HepG2 (cell line): ENCODE measurements around the gene ATRN. TPM values are rescaled to one million over a fixed set of nuclear protein-coding genes. Genes with fewer than 3 reads are reported as not detected.

ENCODE experiments used
- ATAC-seq: fragments of 200-7000 bp; cut with Tn5 transposase; 3 replicates; pipeline ENCODE4 v1.9.1; 2020; ENCODE audit warnings: mild to moderate bottlenecking, moderate library complexity
- BruUV-seq: library from RNA; stranded (reverse); fragments of 400-500 nt; replicated peaks from 2 replicates; lab custom pipeline; 2021; lab: Mats Ljungman, UMichigan
- CTCF ChIA-PET: fragments of 300-600 bp; formaldehyde crosslinking; extraction: SDS; loops from one replicate; lab custom pipeline; 2021; ENCODE audit warnings: low total read pairs, inconsistent platforms, low intra/inter-chr PET ratio; lab: Yijun Ruan, JAX
- POLR2A ChIA-PET: fragments of 350-600 bp; sonication (Branson Sonifier 250); formaldehyde crosslinking; loops from one replicate; lab custom pipeline; 2020; ENCODE audit warnings: antibody characterized with exemption, inconsistent platforms; lab: Yijun Ruan, JAX
- DNase-seq: peaks from one replicate; pipeline ENCODE4 v3.0.0-alpha.2; 2015; ENCODE audit warnings: low spot score
- FAIRE-seq: peaks from 3 replicates; lab custom pipeline; 2011; peaks lifted over from hg19 to GRCh38; lab: Jason Lieb, UNC
- H2AFZ ChIP-seq: one replicate; pipeline ENCODE4 v1.6.1; 2011; ENCODE audit warnings: low read length, inconsistent platforms
- H3K27ac ChIP-seq: fragments of 300-600 bp; 3 replicates; pipeline ENCODE4 v1.8.0; 2011; ENCODE audit warnings: mixed run types, mild to moderate bottlenecking, mixed read lengths, low read length, inconsistent platforms; ENCODE audit not compliant: insufficient read depth; ENCODE audit errors: extremely low read length
- H3K27me3 ChIP-seq, 2 experiments: fragments of 200-600 bp in 1 of 2; 2 replicates in 1 of 2; 3 replicates in 1 of 2; pipeline versions ENCODE4 v1.6.0 to v1.8.0; 2011; ENCODE audit warnings: low read length in 2 of 2, mild to moderate bottlenecking in 2 of 2, moderate library complexity in 2 of 2, inconsistent platforms in 1 of 2; ENCODE audit not compliant: insufficient read depth in 2 of 2, control insufficient read depth in 1 of 2
- H3K36me3 ChIP-seq, 2 experiments: fragments of 200-600 bp in 1 of 2; replicated peaks in 1 of 2; 2 replicates in 1 of 2; 3 replicates in 1 of 2; pipeline versions ENCODE4 v1.5.1 to v1.8.0; 2011; ENCODE audit warnings: low read length in 2 of 2, inconsistent platforms in 1 of 2; ENCODE audit not compliant: insufficient read depth in 2 of 2, control insufficient read depth in 1 of 2
- H3K4me1 ChIP-seq: 2 replicates; pipeline ENCODE4 v1.5.1; 2012; ENCODE audit warnings: low read length, inconsistent platforms; ENCODE audit not compliant: insufficient read depth
- H3K4me2 ChIP-seq: 2 replicates; pipeline ENCODE4 v1.6.0; 2011; ENCODE audit warnings: low read depth, low read length, inconsistent platforms
- H3K4me3 ChIP-seq, 3 experiments: fragments of 200-600 bp in 1 of 3; sonication (generic), shearing (Covaris generic) in 1 of 3; replicated peaks in 1 of 3; 2 replicates each; pipeline ENCODE4 v1.5.1; 2011 to 2016; ENCODE audit warnings: low read length in 3 of 3, inconsistent platforms in 2 of 3, low read depth in 2 of 3, mild to moderate bottlenecking in 2 of 3, control low read depth in 1 of 3, mixed read lengths in 1 of 3; ENCODE audit not compliant: insufficient read depth in 1 of 3
- H3K79me2 ChIP-seq: one replicate; pipeline ENCODE4 v1.6.1; 2011; ENCODE audit warnings: low read length, inconsistent platforms; ENCODE audit not compliant: insufficient read depth
- H3K9ac ChIP-seq: 2 replicates; pipeline ENCODE4 v1.6.0; 2011; ENCODE audit warnings: mild to moderate bottlenecking, low read depth, low read length, inconsistent platforms; ENCODE audit not compliant: insufficient read depth
- H3K9me3 ChIP-seq: 2 replicates; pipeline ENCODE4 v1.5.1; 2012; ENCODE audit warnings: mild to moderate bottlenecking, low read length
- H4K20me1 ChIP-seq: 2 replicates; pipeline ENCODE4 v1.6.0; 2011; ENCODE audit warnings: inconsistent platforms, mild to moderate bottlenecking, low read length, moderate library complexity; ENCODE audit not compliant: insufficient read depth
- HMG20A ChIP-seq: IDR thresholded peaks from 2 replicates; pipeline ENCODE4 v1.6.1; 2016; ENCODE audit warnings: borderline replicate concordance
- MAFF ChIP-seq: IDR thresholded peaks from 2 replicates; pipeline ENCODE4 v1.6.1; 2011; ENCODE audit warnings: low read depth, low read length, improper control_type of control experiment
- MAFK ChIP-seq, 2 experiments: IDR thresholded peaks in 1 of 2; conservative IDR thresholded peaks in 1 of 2; 2 replicates each; pipeline ENCODE4 v1.6.1; 2011; ENCODE audit warnings: improper control_type of control experiment in 2 of 2, low read length in 2 of 2
- NONO ChIP-seq, 2 experiments: fragments of 450-650 bp in 1 of 2; sonication (generic) in 1 of 2; formaldehyde crosslinking in 1 of 2; IDR thresholded peaks in 1 of 2; conservative IDR thresholded peaks in 1 of 2; 2 replicates each; pipeline versions ENCODE4 v1.6.1 to v1.8.0; 2017 to 2022; ENCODE audit warnings: mild to moderate bottlenecking in 1 of 2, missing genetic modification reagents in 1 of 2, moderate library complexity in 1 of 2
- TOE1 ChIP-seq: sonication (generic); formaldehyde crosslinking; IDR thresholded peaks from 2 replicates; pipeline ENCODE4 v1.4.0; 2020; ENCODE audit warnings: mild to moderate bottlenecking, missing genetic modification reagents
- ZNF460 ChIP-seq: sonication (generic); formaldehyde crosslinking; IDR thresholded peaks from 2 replicates; pipeline ENCODE4 v1.5.1; 2020; ENCODE audit warnings: missing genetic modification reagents, mild to moderate bottlenecking, borderline replicate concordance
- ZNF7 ChIP-seq: IDR thresholded peaks from 2 replicates; pipeline ENCODE4 v1.6.1; 2016; ENCODE audit warnings: missing biosample characterization, missing genetic modification reagents
- ZNF713 ChIP-seq: sonication (generic); formaldehyde crosslinking; IDR thresholded peaks from 2 replicates; pipeline ENCODE4 v1.4.0; 2020; ENCODE audit warnings: mild to moderate bottlenecking, missing genetic modification reagents
- WGBS: methylation state at CpG from one replicate; pipeline ENCODE4 v1.1.6; 2017; ENCODE audit warnings: low lambda C conversion rate; 5-methylcytosine and 5-hydroxymethylcytosine counted together
- in situ Hi-C: cut with HindIII; loops from 2 replicates; pipeline ENCODE4 v1.10.0; 2017; ENCODE audit warnings: low pct_unique_long_range_greater_than_20kb; ENCODE audit not compliant: extremely low pct_ligation_motif_present
- intact Hi-C: fragments of 100-400 bp; cut with micrococcal nuclease; formaldehyde crosslinking; loops from one replicate; pipeline ENCODE4 v1.10.0; 2022; ENCODE audit not compliant: unreplicated experiment
- polyA plus RNA-seq, 8 experiments: library from polyadenylated mRNA; depleted of rRNA in 3 of 8; stranded (reverse) in 7 of 8; unstranded in 1 of 8; fragments of >200 nt; fragmentation: Illumina TruSeq in 4 of 8; extraction: Trizol in 4 of 8; gene quantifications; 2 replicates each; pipeline versions ENCODE4 v1.2.1 to v1.2.3, GENCODE V29; 2011 to 2016; ENCODE audit warnings: low read depth in 4 of 8, missing spikeins in 1 of 8, mixed read lengths in 1 of 8; ENCODE audit not compliant: insufficient read depth in 1 of 8
- total RNA-seq, 5 experiments: library from RNA; depleted of rRNA; stranded (reverse); fragments of >200 nt; fragmentation: Illumina TruSeq; extraction: Trizol; gene quantifications; 2 replicates each; pipeline ENCODE4 v1.2.3, GENCODE V29; 2016; ENCODE audit warnings: low read depth in 1 of 5
- TF ChIP-seq, protein P1 (sequence below): sonication (generic); formaldehyde crosslinking; IDR thresholded peaks from 2 replicates; pipeline ENCODE4 v1.4.0; 2020; ENCODE audit warnings: mild to moderate bottlenecking, missing genetic modification reagents
- TF ChIP-seq, protein P2 (sequence below): sonication (generic); formaldehyde crosslinking; IDR thresholded peaks from 2 replicates; pipeline ENCODE4 v1.4.0; 2020; ENCODE audit warnings: missing genetic modification reagents, borderline replicate concordance
- TF ChIP-seq, protein P3 (sequence below): sonication (generic); formaldehyde crosslinking; IDR thresholded peaks from 2 replicates; pipeline ENCODE4 v1.4.0; 2020; ENCODE audit warnings: missing genetic modification reagents; ENCODE audit errors: not compliant biosample characterization

ATRN gene
- total and polyA plus RNA-seq, 2 of the 13 experiments (the other 11 are each of a cell fraction or from before 2014, with no cell fraction given): 44.2 to 81.1 TPM

DNA sequence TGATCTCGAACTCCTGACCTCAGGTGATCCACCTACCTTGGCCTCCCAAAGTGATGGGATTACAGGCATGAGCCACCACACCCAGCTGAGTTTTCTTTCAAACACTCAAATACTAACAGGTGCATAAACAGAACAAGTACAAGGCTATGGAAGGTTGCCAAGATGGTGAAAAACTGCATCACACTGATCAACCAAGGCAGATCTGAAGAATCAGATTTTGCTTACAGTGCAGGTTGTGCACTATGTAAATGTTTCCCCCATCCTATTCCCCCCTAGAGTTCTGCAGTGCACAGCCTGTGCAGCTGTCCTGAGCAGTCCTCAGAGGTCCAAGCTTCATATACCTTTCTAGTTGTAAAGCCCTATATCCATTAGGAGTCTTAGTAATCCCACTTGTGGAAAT is 119.3 kb downstream of the ATRN start:
- WGBS: 100% methylated on average over 1 of the region's 1 CpG
- TF ChIP-seq ZNF713 (CRISPR knock-in tag) (no peak), TOE1 (CRISPR knock-in tag) (no peak), MAFF (0 out of 2 replicates have a peak, but pooled peaks have one; percentile 27), ZNF7 (CRISPR knock-in tag) (no peak), NONO (IDR thresholded peaks at IDR 0.05) (no peak), NONO (CRISPR knock-in tag; conservative IDR thresholded peaks at IDR 0.05) (no peak), ZNF460 (no peak), MAFK (conservative IDR thresholded peaks at IDR 0.05 in 1 of 2, IDR thresholded peaks at IDR 0.05 in 1 of 2; ENCODE audit: low read length in 2 of 2) (peak; percentile 63 to 79), HMG20A (CRISPR knock-in tag) (no peak)
- TF ChIP-seq, protein P1, sequence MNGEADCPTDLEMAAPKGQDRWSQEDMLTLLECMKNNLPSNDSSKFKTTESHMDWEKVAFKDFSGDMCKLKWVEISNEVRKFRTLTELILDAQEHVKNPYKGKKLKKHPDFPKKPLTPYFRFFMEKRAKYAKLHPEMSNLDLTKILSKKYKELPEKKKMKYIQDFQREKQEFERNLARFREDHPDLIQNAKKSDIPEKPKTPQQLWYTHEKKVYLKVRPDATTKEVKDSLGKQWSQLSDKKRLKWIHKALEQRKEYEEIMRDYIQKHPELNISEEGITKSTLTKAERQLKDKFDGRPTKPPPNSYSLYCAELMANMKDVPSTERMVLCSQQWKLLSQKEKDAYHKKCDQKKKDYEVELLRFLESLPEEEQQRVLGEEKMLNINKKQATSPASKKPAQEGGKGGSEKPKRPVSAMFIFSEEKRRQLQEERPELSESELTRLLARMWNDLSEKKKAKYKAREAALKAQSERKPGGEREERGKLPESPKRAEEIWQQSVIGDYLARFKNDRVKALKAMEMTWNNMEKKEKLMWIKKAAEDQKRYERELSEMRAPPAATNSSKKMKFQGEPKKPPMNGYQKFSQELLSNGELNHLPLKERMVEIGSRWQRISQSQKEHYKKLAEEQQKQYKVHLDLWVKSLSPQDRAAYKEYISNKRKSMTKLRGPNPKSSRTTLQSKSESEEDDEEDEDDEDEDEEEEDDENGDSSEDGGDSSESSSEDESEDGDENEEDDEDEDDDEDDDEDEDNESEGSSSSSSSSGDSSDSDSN (CRISPR knock-in tag): no peak
- TF ChIP-seq, protein P2, sequence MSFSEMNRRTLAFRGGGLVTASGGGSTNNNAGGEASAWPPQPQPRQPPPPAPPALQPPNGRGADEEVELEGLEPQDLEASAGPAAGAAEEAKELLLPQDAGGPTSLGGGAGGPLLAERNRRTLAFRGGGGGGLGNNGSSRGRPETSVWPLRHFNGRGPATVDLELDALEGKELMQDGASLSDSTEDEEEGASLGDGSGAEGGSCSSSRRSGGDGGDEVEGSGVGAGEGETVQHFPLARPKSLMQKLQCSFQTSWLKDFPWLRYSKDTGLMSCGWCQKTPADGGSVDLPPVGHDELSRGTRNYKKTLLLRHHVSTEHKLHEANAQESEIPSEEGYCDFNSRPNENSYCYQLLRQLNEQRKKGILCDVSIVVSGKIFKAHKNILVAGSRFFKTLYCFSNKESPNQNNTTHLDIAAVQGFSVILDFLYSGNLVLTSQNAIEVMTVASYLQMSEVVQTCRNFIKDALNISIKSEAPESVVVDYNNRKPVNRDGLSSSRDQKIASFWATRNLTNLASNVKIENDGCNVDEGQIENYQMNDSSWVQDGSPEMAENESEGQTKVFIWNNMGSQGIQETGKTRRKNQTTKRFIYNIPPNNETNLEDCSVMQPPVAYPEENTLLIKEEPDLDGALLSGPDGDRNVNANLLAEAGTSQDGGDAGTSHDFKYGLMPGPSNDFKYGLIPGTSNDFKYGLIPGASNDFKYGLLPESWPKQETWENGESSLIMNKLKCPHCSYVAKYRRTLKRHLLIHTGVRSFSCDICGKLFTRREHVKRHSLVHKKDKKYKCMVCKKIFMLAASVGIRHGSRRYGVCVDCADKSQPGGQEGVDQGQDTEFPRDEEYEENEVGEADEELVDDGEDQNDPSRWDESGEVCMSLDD (CRISPR knock-in tag): no peak
- TF ChIP-seq, protein P3, sequence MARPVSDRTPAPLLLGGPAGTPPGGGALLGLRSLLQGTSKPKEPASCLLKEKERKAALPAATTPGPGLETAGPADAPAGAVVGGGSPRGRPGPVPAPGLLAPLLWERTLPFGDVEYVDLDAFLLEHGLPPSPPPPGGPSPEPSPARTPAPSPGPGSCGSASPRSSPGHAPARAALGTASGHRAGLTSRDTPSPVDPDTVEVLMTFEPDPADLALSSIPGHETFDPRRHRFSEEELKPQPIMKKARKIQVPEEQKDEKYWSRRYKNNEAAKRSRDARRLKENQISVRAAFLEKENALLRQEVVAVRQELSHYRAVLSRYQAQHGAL: no peak
- BruUV-seq: no TSS peak
- Histone ChIP-seq H3K79me2 (no peaks in the 10 kb centered on the region), H3K27ac (no peak overlapping the region), H4K20me1 (no peaks in the 10 kb centered on the region), H2AFZ (no peak overlapping the region), H3K9ac (no peak overlapping the region), H3K4me1 (no peaks in the 10 kb centered on the region), H3K36me3 (peaks cover 34 to 64% of the 10 kb centered on the region in 2 experiments), H3K27me3 (no peaks in the 10 kb centered on the region), H3K9me3 (no peaks in the 10 kb centered on the region), H3K4me2 (no peak overlapping the region), H3K4me3 (no peak overlapping the region)
- CTCF ChIA-PET: no interaction called here
- ATAC-seq: no peak
- FAIRE-seq: no peak
- DNase-seq: no peak
- in situ Hi-C loops: no loop called here
- intact Hi-C loops: no loop called here
- POLR2A ChIA-PET: no interaction called here
